Caco-2 (cell line): ENCODE results near the gene ZXDA. TPM values are rescaled to one million over a fixed set of nuclear protein-coding genes. Genes with fewer than 3 reads are reported as not detected.

ENCODE experiments used
- BruUV-seq: library from RNA; stranded (reverse); fragments of 400-500 nt; replicated peaks from 2 replicates; lab custom pipeline; 2021; lab: Mats Ljungman, UMichigan
- CTCF ChIA-PET: fragments of 300-600 bp; sonication (Branson Sonifier 250); formaldehyde crosslinking; loops from one replicate; lab custom pipeline; 2022; ENCODE audit warnings: antibody characterized with exemption; lab: Charles Lee
- POLR2A ChIA-PET: fragments of 300-600 bp; sonication (Branson Sonifier 250); formaldehyde crosslinking; loops from one replicate; lab custom pipeline; 2022; ENCODE audit warnings: antibody characterized with exemption; lab: Charles Lee
- DNase-seq, 2 experiments: peaks; one replicate each; pipeline versions ENCODE4 v3.0.0 to v3.0.0-alpha.2; 2020 to 2022
- H3K27me3 ChIP-seq: replicated peaks from 2 replicates; pipeline ENCODE4 v1.6.0; 2011; ENCODE audit warnings: low read length; ENCODE audit not compliant: control insufficient read depth, insufficient read depth
- H3K36me3 ChIP-seq: 2 replicates; pipeline ENCODE4 v1.5.1; 2011; ENCODE audit warnings: low read length; ENCODE audit not compliant: control insufficient read depth, insufficient read depth
- H3K4me1 ChIP-seq: fragments of 250-450 bp; sonication (Bioruptor Pico); 2 replicates; pipeline ENCODE4 v1.5.1; 2020; ENCODE audit warnings: mild to moderate bottlenecking
- H3K4me3 ChIP-seq: 2 replicates; pipeline ENCODE4 v1.5.1; 2011; ENCODE audit warnings: low read depth, mild to moderate bottlenecking, control low read depth, low read length
- H3K9me3 ChIP-seq: fragments of 250-450 bp; sonication (Bioruptor Pico); 2 replicates; pipeline ENCODE4 v1.5.1; 2020; ENCODE audit warnings: mild to moderate bottlenecking, moderate library complexity
- H3K27ac Mint-ChIP-seq: one replicate; pipeline ENCODE4 v1.8.0; 2022; ENCODE audit warnings: mixed read lengths; ENCODE audit not compliant: unreplicated experiment
- H3K27me3 Mint-ChIP-seq: one replicate; pipeline ENCODE4 v1.8.0; 2022; ENCODE audit warnings: mixed read lengths; ENCODE audit not compliant: insufficient read depth, unreplicated experiment
- H3K36me3 Mint-ChIP-seq: one replicate; pipeline ENCODE4 v1.8.0; 2022; ENCODE audit warnings: mild to moderate bottlenecking, mixed read lengths; ENCODE audit not compliant: insufficient read depth, unreplicated experiment
- H3K4me1 Mint-ChIP-seq: one replicate; pipeline ENCODE4 v1.8.0; 2022; ENCODE audit warnings: low read depth, mixed read lengths; ENCODE audit not compliant: unreplicated experiment
- H3K4me3 Mint-ChIP-seq: one replicate; pipeline ENCODE4 v1.8.0; 2022; ENCODE audit warnings: mild to moderate bottlenecking, moderate library complexity, mixed read lengths; ENCODE audit not compliant: unreplicated experiment
- H3K9me3 Mint-ChIP-seq: one replicate; pipeline ENCODE4 v1.8.0; 2022; ENCODE audit warnings: mixed read lengths; ENCODE audit not compliant: unreplicated experiment
- CTCF ChIP-seq, 2 experiments: fragments of 200-600 bp in 1 of 2; IDR thresholded peaks; 1 replicate in 1 of 2; 2 replicates in 1 of 2; pipeline versions ENCODE4 v1.5.1 to v1.8.0; 2011 to 2022; ENCODE audit warnings: antibody characterized with exemption in 1 of 2, control low read depth in 1 of 2, inconsistent platforms in 1 of 2, low read depth in 1 of 2, low read length in 1 of 2, mild to moderate bottlenecking in 1 of 2, moderate library complexity in 1 of 2; ENCODE audit not compliant: insufficient read depth in 1 of 2, severe bottlenecking in 1 of 2, unreplicated experiment in 1 of 2
- intact Hi-C: fragments of 100-400 bp; cut with micrococcal nuclease; formaldehyde crosslinking; loops from one replicate; pipeline ENCODE4 v1.10.0; 2022; ENCODE audit not compliant: unreplicated experiment
- total RNA-seq: library from RNA; stranded (reverse); gene quantifications from 2 replicates; pipeline ENCODE4 v1.2.3, GENCODE V29; 2022

Gene ZXDA
- total RNA-seq, 1 experiment from 2014 or later, result 2.4 TPM

GRCh38 chrX:57933321-57933720, 23.1 kb upstream of the ZXDA start:
- Mint-ChIP-seq H3K9me3 (no peaks in the 10 kb centered on the region), H3K27ac (no peak overlapping the region), H3K36me3 (no peaks in the 10 kb centered on the region), H3K4me3 (no peak overlapping the region), H3K27me3 (no peaks in the 10 kb centered on the region), H3K4me1 (no peaks in the 10 kb centered on the region)
- ChIA-PET CTCF (interaction anchor here (0.7 kb wide), 1 partner anchor 113 kb away, joined by 3 read pairs; no protein-coding TSS in a partner anchor), POLR2A (no interaction called here)
- BruUV-seq, result no TSS peak
- TF ChIP-seq CTCF (IDR thresholded peaks at IDR 0.05; ENCODE audit: insufficient read depth in 1 of 2, low read depth in 1 of 2, low read length in 1 of 2, severe bottlenecking in 1 of 2, unreplicated experiment in 1 of 2), result no peak
- Histone ChIP-seq H3K9me3 (no peaks in the 10 kb centered on the region), H3K27me3 (no peaks in the 10 kb centered on the region), H3K4me3 (no peak overlapping the region), H3K36me3 (no peaks in the 10 kb centered on the region), H3K4me1 (no peaks in the 10 kb centered on the region)
- DNase-seq, result no peak
- intact Hi-C loops, result no loop called here

- intact Hi-C loops, result no loop called here
- H3K4me1 ChIP-seq, result no peaks in the 10 kb centered on the region
- Mint-ChIP-seq H3K9me3 (no peaks in the 10 kb centered on the region), H3K4me3 (no peak overlapping the region), H3K27ac (no peak overlapping the region), H3K36me3 (no peaks in the 10 kb centered on the region), H3K4me1 (no peaks in the 10 kb centered on the region), H3K27me3 (no peaks in the 10 kb centered on the region)
- no peaks in the 10 kb centered on the region for H3K9me3 ChIP-seq
- TF ChIP-seq CTCF (IDR thresholded peaks at IDR 0.05; ENCODE audit: insufficient read depth in 1 of 2, low read depth in 1 of 2, low read length in 1 of 2, severe bottlenecking in 1 of 2, unreplicated experiment in 1 of 2), result no peak
- no peak for DNase-seq
- H3K4me3 ChIP-seq, result no peak overlapping the region
- no peaks in the 10 kb centered on the region for H3K36me3 ChIP-seq
- no TSS peak for BruUV-seq
- CTCF ChIA-PET, result interaction anchor here (0.7 kb wide), 1 partner anchor 112 kb away, joined by 3 read pairs; no protein-coding TSS in a partner anchor
- no peaks in the 10 kb centered on the region for H3K27me3 ChIP-seq
- POLR2A ChIA-PET, result no interaction called here
Measured at GRCh38 chrX:57932266-57932665, 22.0 kb upstream of the ZXDA start.

- CTCF ChIA-PET, result no interaction called here
- H3K9me3 Mint-ChIP-seq, result no peaks in the 10 kb centered on the region
Measured at GRCh38 chrX:57930051-57930450, 19.8 kb upstream of the ZXDA start.

More at GRCh38 chrX:57930051-57930450, 19.8 kb upstream of the ZXDA start:
- Mint-ChIP-seq H3K4me1 (no peaks in the 10 kb centered on the region), H3K27ac (no peak overlapping the region), H3K27me3 (no peaks in the 10 kb centered on the region), H3K4me3 (no peak overlapping the region), H3K36me3 (no peaks in the 10 kb centered on the region)
- no peaks in the 10 kb centered on the region for H3K4me1 ChIP-seq
- no TSS peak for BruUV-seq
- no peaks in the 10 kb centered on the region for H3K36me3 ChIP-seq
- no peaks in the 10 kb centered on the region for H3K27me3 ChIP-seq
- intact Hi-C loops, result no loop called here
- DNase-seq, result no peak
- POLR2A ChIA-PET, result no interaction called here
- TF ChIP-seq CTCF (IDR thresholded peaks at IDR 0.05; ENCODE audit: insufficient read depth in 1 of 2, low read depth in 1 of 2, low read length in 1 of 2, severe bottlenecking in 1 of 2, unreplicated experiment in 1 of 2), result no peak
- no peaks in the 10 kb centered on the region for H3K9me3 ChIP-seq
- no peak overlapping the region for H3K4me3 ChIP-seq
